ENCODE results near the gene COX7A1.

Gene COX7A1

DNA sequence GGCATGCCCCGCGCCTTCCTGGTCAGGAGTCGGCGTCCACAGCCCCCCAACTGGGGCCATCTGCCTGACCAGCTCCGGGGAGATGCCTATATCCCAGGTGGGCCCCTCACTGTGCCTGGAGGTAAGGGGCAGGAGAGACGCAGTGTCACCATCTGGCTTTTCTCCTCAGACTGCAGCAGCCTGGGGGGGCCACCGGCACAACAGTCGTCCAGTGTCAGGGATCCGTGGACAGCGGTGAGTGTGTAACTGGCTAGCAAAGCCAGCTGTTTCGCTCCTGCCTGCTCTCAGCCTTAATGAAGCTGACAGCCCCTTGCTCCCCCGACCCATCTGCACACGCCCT, 41.1 kb downstream of the COX7A1 start:
- no peak for DNase-seq

- no peak for DNase-seq
Measured at GRCh38 chr19:36110487-36111199, 41.6 kb downstream of the COX7A1 start, which contains the start of gene OVOL3. Gene OVOL3 (plus strand): TSS chr19:36111143. CDS start chr19:36111203, 60 bp downstream.

- DNase-seq: no peak
Measured at GRCh38 chr19:36108684-36109083, 43.6 kb downstream of the COX7A1 start.

GRCh38 chr19:36106991-36107390, 45.3 kb downstream of the COX7A1 start:
- no peak for DNase-seq

- no peak for DNase-seq
Measured at GRCh38 chr19:36106441-36106840, 45.8 kb downstream of the COX7A1 start.

DNA sequence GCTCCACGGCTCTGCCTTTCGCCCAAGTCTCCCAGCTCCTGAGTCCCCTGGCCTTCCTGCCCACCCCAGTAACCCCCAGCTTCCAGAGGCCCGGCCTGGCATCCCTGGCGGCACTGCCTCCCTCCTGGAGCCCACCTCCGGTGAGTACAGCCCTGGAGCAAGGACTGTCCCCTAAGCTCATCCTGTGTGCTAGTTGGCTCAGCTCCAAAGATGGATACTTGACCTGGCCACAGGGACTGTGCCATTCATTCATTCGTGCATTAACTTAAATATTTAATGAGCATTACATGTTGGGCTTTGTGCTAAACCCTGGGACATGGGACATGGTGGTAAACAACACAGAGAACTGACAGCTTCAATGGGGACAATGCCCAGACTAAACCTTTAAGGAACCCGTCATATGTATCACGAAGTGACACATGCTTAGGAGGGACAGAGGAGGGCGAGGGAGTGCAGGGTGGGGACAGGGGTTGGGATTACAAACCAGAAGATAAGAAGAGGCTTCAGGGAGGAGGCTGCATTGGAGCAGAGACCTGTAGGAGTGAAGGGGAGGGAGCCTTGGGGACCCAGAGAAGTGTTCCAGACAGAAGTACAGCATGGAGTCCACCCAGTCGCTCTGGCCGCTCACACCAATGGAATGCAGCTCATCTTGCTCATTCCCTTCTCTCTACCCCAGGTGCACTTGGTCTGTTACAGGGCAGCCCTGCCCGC, 48.2 kb downstream of the COX7A1 start:
- no peak for DNase-seq

DNA sequence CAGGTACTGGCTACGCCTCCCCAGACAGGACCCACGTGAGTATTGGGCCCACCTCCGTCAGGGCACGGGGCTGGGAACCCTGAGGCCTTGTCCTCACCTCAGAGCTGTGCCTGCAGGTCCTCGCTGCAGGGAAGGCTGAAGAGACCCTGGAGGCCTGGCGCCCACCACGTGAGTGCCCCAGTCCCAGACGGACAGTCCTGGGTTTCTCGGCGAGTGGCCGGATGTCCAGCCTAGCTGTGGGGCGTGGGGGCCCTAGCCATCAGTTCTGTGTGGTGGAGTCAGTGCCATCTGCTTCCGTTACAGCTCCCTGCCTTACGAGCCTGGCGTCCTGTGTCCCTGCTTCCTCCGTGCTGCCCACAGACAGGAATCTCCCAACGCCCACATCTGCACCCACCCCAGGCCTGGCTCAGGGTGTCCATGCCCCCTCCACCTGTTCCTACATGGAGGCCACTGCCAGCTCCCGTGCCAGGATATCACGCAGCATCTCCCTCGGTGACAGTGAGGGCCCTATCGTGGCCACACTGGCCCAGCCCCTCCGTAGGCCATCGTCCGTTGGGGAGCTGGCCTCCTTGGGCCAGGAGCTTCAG, 49.1 kb downstream of the COX7A1 start:
- no peak for DNase-seq

- no peak for DNase-seq
Measured at GRCh38 chr19:36101550-36102327, 50.5 kb downstream of the COX7A1 start.
